HepG2 (cell line): Measurements from ENCODE around the gene LRRN4CL. TPM values are rescaled to one million over a fixed set of nuclear protein-coding genes. Genes with fewer than 3 reads are reported as not detected.

Experiments
- CBX2 ChIP-seq, 2 experiments: fragments of 200-600 bp in 1 of 2; sonication (generic); formaldehyde crosslinking in 1 of 2; IDR thresholded peaks; 2 replicates each; pipeline versions ENCODE4 v1.7.0 to v1.8.1; 2018 to 2022; ENCODE audit warnings: low read depth in 2 of 2, low read length in 1 of 2, mild to moderate bottlenecking in 1 of 2, missing genetic modification reagents in 1 of 2
- CREB1 ChIP-seq, 2 experiments: fragments of 450-650 bp in 1 of 2; IDR thresholded peaks; 2 replicates each; pipeline ENCODE4 v1.6.1; 2016 to 2017; ENCODE audit warnings: control low read depth in 1 of 2, mild to moderate bottlenecking in 1 of 2, missing compliant biosample characterization in 1 of 2, missing genetic modification characterization in 1 of 2
- CREM ChIP-seq, 2 experiments: sonication (generic) in 1 of 2; formaldehyde crosslinking in 1 of 2; IDR thresholded peaks; 2 replicates each; pipeline versions ENCODE4 v1.4.0 to v1.6.1; 2016 to 2020; ENCODE audit warnings: antibody characterized with exemption in 1 of 2, mild to moderate bottlenecking in 1 of 2, missing genetic modification reagents in 1 of 2
- E2F1 ChIP-seq: sonication (generic); formaldehyde crosslinking; IDR thresholded peaks from 2 replicates; pipeline ENCODE4 v1.5.0; 2020; ENCODE audit warnings: missing genetic modification reagents
- HNRNPL ChIP-seq: fragments of 200-400 bp; formaldehyde crosslinking; IDR thresholded peaks from 2 replicates; pipeline ENCODE4 v1.6.1; 2017; ENCODE audit warnings: mild to moderate bottlenecking, low read depth, low read length
- MTERF4 ChIP-seq: sonication (generic); formaldehyde crosslinking; IDR thresholded peaks from 2 replicates; pipeline ENCODE4 v1.8.0; 2023; ENCODE audit warnings: mild to moderate bottlenecking, missing genetic modification reagents
- NCOA1 ChIP-seq: sonication (generic); formaldehyde crosslinking; IDR thresholded peaks from 2 replicates; pipeline ENCODE4 v1.9.0; 2021; ENCODE audit warnings: missing genetic modification reagents
- RBFOX2 ChIP-seq: fragments of 200-400 bp; formaldehyde crosslinking; IDR thresholded peaks from 2 replicates; pipeline ENCODE4 v1.6.1; 2017; ENCODE audit warnings: low read depth, mild to moderate bottlenecking, low read length
- SMAD1 ChIP-seq: sonication (generic); formaldehyde crosslinking; IDR thresholded peaks from 2 replicates; pipeline ENCODE4 v1.4.0; 2020; ENCODE audit warnings: missing genetic modification reagents, low read depth, mild to moderate bottlenecking, borderline replicate concordance
- SNRNP70 ChIP-seq: fragments of 200-400 bp; formaldehyde crosslinking; IDR thresholded peaks from 2 replicates; pipeline ENCODE4 v1.6.1; 2017; ENCODE audit warnings: mild to moderate bottlenecking, low read depth, low read length, moderate library complexity
- SOX5 ChIP-seq: IDR thresholded peaks from 2 replicates; pipeline ENCODE4 v1.6.1; 2016; ENCODE audit warnings: borderline replicate concordance
- SRY ChIP-seq: sonication (generic); formaldehyde crosslinking; IDR thresholded peaks from 2 replicates; pipeline ENCODE4 v1.8.0; 2022; ENCODE audit warnings: mild to moderate bottlenecking, missing genetic modification reagents
- USF2 ChIP-seq, 2 experiments: sonication (generic) in 1 of 2; formaldehyde crosslinking in 1 of 2; IDR thresholded peaks; 2 replicates each; pipeline versions ENCODE4 v1.5.1 to v1.6.1; 2011 to 2020; ENCODE audit warnings: borderline replicate concordance in 1 of 2, low read depth in 1 of 2, low read length in 1 of 2, mild to moderate bottlenecking in 1 of 2, missing genetic modification reagents in 1 of 2, moderate library complexity in 1 of 2
- ZBTB8A ChIP-seq: sonication (generic); formaldehyde crosslinking; IDR thresholded peaks from 2 replicates; pipeline ENCODE4 v1.4.0; 2020; ENCODE audit warnings: mild to moderate bottlenecking, low read depth, missing genetic modification reagents, borderline replicate concordance
- ZNF350 ChIP-seq: sonication (generic); formaldehyde crosslinking; IDR thresholded peaks from 2 replicates; pipeline ENCODE4 v1.4.0; 2020; ENCODE audit warnings: mild to moderate bottlenecking, low read depth, missing genetic modification reagents, borderline replicate concordance
- ZNF567 ChIP-seq: sonication (generic); formaldehyde crosslinking; IDR thresholded peaks from 2 replicates; pipeline ENCODE4 v1.8.1; 2023; ENCODE audit warnings: mild to moderate bottlenecking, missing genetic modification reagents, borderline replicate concordance
- ZNF616 ChIP-seq: sonication (generic); formaldehyde crosslinking; IDR thresholded peaks from 2 replicates; pipeline ENCODE4 v1.5.0; 2020; ENCODE audit warnings: low read depth, mild to moderate bottlenecking, missing genetic modification reagents
- ZNF672 ChIP-seq: sonication (generic); formaldehyde crosslinking; IDR thresholded peaks from 2 replicates; pipeline ENCODE4 v1.8.1; 2022; ENCODE audit warnings: missing genetic modification reagents
- polyA plus RNA-seq, 8 experiments: library from polyadenylated mRNA; depleted of rRNA in 3 of 8; stranded (reverse) in 7 of 8; unstranded in 1 of 8; fragments of >200 nt; fragmentation: Illumina TruSeq in 4 of 8; extraction: Trizol in 4 of 8; gene quantifications; 2 replicates each; pipeline versions ENCODE4 v1.2.1 to v1.2.3, GENCODE V29; 2011 to 2016; ENCODE audit warnings: low read depth in 4 of 8, missing spikeins in 1 of 8, mixed read lengths in 1 of 8; ENCODE audit not compliant: insufficient read depth in 1 of 8
- total RNA-seq, 5 experiments: library from RNA; depleted of rRNA; stranded (reverse); fragments of >200 nt; fragmentation: Illumina TruSeq; extraction: Trizol; gene quantifications; 2 replicates each; pipeline ENCODE4 v1.2.3, GENCODE V29; 2016; ENCODE audit warnings: low read depth in 1 of 5
- TF ChIP-seq, protein P1 (sequence below): sonication (generic); formaldehyde crosslinking; IDR thresholded peaks from 2 replicates; pipeline ENCODE4 v1.5.1; 2020; ENCODE audit warnings: mild to moderate bottlenecking, missing genetic modification reagents

The LRRN4CL gene
- total and polyA plus RNA-seq, 2 of the 13 experiments (the other 11 are each of a cell fraction or from before 2014, with no cell fraction given): 0.11 TPM; not detected in 1

- TF ChIP-seq SMAD1 (CRISPR knock-in tag) (peak; percentile 67; the same call in 1 of the 2 replicates), SRY (0 out of 2 replicates have a peak, but pooled peaks have one; percentile 37), CBX2 (IDR thresholded peaks at IDR 0.05; ENCODE audit: low read depth, low read length) (no peak), CBX2 (CRISPR knock-in tag; IDR thresholded peaks at IDR 0.05; ENCODE audit: low read depth) (no peak), MTERF4 (CRISPR knock-in tag) (0 out of 2 replicates have a peak, but pooled peaks have one; percentile 46), ZBTB8A (CRISPR knock-in tag) (no peak), NCOA1 (no peak), E2F1 (CRISPR knock-in tag) (0 out of 2 replicates have a peak, but pooled peaks have one; percentile 23), SOX5 (CRISPR knock-in tag) (no peak), CREM (IDR thresholded peaks at IDR 0.05) (no peak), CREM (CRISPR knock-in tag; IDR thresholded peaks at IDR 0.05) (no peak), ZNF616 (CRISPR knock-in tag) (no peak), ZNF350 (peak; percentile 95), USF2 (IDR thresholded peaks at IDR 0.05; ENCODE audit: low read depth, low read length) (no peak), USF2 (CRISPR knock-in tag; IDR thresholded peaks at IDR 0.05; ENCODE audit: borderline replicate concordance) (peak; percentile 22; the same call in 1 of the 2 replicates), RBFOX2 (peak; percentile 90), ZNF672 (0 out of 2 replicates have a peak, but pooled peaks have one; percentile 35), HNRNPL (0 out of 2 replicates have a peak, but pooled peaks have one; percentile 56), ZNF567 (CRISPR knock-in tag) (peak; percentile 97), SNRNP70 (no peak), CREB1 (IDR thresholded peaks at IDR 0.05) (no peak), CREB1 (CRISPR knock-in tag; IDR thresholded peaks at IDR 0.05) (no peak; the same call in 1 of the 2 replicates)
- TF ChIP-seq, protein P1, sequence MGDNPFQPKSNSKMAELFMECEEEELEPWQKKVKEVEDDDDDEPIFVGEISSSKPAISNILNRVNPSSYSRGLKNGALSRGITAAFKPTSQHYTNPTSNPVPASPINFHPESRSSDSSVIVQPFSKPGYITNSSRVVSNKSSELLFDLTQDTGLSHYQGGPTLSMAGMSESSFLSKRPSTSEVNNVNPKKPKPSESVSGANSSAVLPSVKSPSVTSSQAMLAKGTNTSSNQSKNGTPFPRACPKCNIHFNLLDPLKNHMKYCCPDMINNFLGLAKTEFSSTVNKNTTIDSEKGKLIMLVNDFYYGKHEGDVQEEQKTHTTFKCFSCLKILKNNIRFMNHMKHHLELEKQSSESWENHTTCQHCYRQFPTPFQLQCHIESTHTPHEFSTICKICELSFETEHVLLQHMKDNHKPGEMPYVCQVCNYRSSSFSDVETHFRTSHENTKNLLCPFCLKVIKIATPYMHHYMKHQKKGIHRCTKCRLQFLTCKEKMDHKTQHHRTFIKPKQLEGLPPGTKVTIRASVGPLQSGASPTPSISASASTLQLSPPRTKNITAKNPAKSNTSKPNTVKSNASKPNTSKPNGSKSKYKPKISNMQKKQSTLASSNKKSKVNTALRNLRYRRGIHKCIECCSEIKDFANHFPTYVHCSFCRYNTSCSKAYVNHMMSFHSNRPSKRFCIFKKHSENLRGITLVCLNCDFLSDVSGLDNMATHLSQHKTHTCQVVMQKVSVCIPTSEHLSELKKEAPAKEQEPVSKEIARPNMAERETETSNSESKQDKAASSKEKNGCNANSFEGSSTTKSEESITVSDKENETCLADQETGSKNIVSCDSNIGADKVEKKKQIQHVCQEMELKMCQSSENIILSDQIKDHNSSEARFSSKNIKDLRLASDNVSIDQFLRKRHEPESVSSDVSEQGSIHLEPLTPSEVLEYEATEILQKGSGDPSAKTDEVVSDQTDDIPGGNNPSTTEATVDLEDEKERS: peak; percentile 17; the same call in 1 of the 2 replicates
Measured at GRCh38 chr11:62671608-62672389, 17.5 kb downstream of the LRRN4CL start, which contains the start of the genes LBHD1 and UQCC3 (continued).
